Ishikawa (cell line): ENCODE results near the gene CCDC66.

Experiments used
- EP300 ChIP-seq: IDR thresholded peaks from 2 replicates; pipeline ENCODE4 v1.6.1; 2012; ENCODE audit warnings: borderline replicate concordance
- FOXM1 ChIP-seq: IDR thresholded peaks from 2 replicates; pipeline ENCODE4 v1.6.1; 2012; ENCODE audit warnings: low read depth, borderline replicate concordance
- MAX ChIP-seq: IDR thresholded peaks from 2 replicates; pipeline ENCODE4 v1.6.1; 2012
- RAD21 ChIP-seq: IDR thresholded peaks from 2 replicates; pipeline ENCODE4 v1.6.1; 2012; ENCODE audit warnings: low read depth
- TCF12 ChIP-seq: IDR thresholded peaks from 2 replicates; pipeline ENCODE4 v1.6.1; 2012; ENCODE audit warnings: low read depth
- USF1 ChIP-seq: IDR thresholded peaks from 2 replicates; pipeline ENCODE4 v1.6.1; 2012
- YY1 ChIP-seq: IDR thresholded peaks from 2 replicates; pipeline ENCODE4 v1.6.1; 2012; ENCODE audit warnings: low read depth

DNA sequence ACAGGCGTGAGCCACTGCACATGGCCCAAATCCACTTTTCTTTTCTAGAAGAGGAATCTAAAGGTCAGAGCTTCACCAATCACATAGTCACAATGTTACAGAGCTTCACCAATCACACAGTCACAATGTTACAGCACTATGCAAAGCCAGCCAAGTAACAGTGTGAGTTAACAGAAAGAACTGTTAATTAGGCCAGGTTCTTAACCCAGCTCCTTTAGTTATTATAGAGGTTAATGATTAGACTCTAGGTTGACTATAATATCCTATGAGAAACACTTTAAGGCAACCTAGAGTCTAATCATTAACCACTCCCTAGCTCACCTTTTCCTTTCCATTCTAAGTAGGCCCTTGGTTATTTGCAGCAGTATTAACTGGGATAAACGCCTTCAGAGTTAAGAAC lies 72.1 kb downstream of the CCDC66 start:
- TF ChIP-seq YY1: no peak
- no peak for TF ChIP-seq MAX
- TF ChIP-seq EP300: no peak
- TF ChIP-seq USF1: no peak
- TF ChIP-seq TCF12: no peak
- no peak for TF ChIP-seq FOXM1
- no peak for TF ChIP-seq RAD21
